Endodermal cell (in vitro differentiated cells): ENCODE data around the gene ITIH5. TPM values are rescaled to one million over a fixed set of nuclear protein-coding genes. Genes with fewer than 3 reads are reported as not detected.

ENCODE experiments used
- DNase-seq: peaks from one replicate; pipeline ENCODE4 v3.0.0-alpha.2; 2017
- H3K27ac ChIP-seq: 2 replicates; pipeline ENCODE4 v1.5.1; 2013; ENCODE audit warnings: mild to moderate bottlenecking, low read depth, low read length, moderate library complexity
- H3K27me3 ChIP-seq: 2 replicates; pipeline ENCODE4 v1.6.1; 2013; ENCODE audit warnings: mild to moderate bottlenecking, low read length, moderate library complexity; ENCODE audit not compliant: insufficient read depth, control insufficient read depth, poor library complexity, severe bottlenecking
- H3K36me3 ChIP-seq: 2 replicates; pipeline ENCODE4 v1.7.0; 2013; ENCODE audit warnings: mild to moderate bottlenecking, low read length, moderate library complexity; ENCODE audit not compliant: control insufficient read depth, insufficient read depth
- H3K4me1 ChIP-seq: one replicate; pipeline ENCODE4 v1.7.0; 2013; ENCODE audit warnings: low read length; ENCODE audit not compliant: control insufficient read depth, insufficient read depth
- H3K4me3 ChIP-seq: 2 replicates; pipeline ENCODE4 v1.5.1; 2013; ENCODE audit warnings: mild to moderate bottlenecking, low read length, moderate library complexity
- H3K9ac ChIP-seq: 2 replicates; pipeline ENCODE4 v1.6.1; 2013; ENCODE audit warnings: mild to moderate bottlenecking, low read length, moderate library complexity; ENCODE audit not compliant: poor library complexity, severe bottlenecking; ENCODE audit errors: extremely low read depth
- H3K9me3 ChIP-seq: 2 replicates; pipeline ENCODE4 v1.6.1; 2013; ENCODE audit warnings: mild to moderate bottlenecking, low read length, moderate library complexity; ENCODE audit not compliant: control insufficient read depth
- H3K27ac Mint-ChIP-seq: 2 replicates; pipeline ENCODE4 v1.8.0; 2020; ENCODE audit warnings: mixed read lengths
- H3K27me3 Mint-ChIP-seq: 2 replicates; pipeline ENCODE4 v1.8.0; 2021; ENCODE audit warnings: mild to moderate bottlenecking, mixed read lengths; ENCODE audit not compliant: insufficient read depth
- H3K36me3 Mint-ChIP-seq: 2 replicates; pipeline ENCODE4 v1.8.0; 2020; ENCODE audit warnings: low read depth, mixed read lengths
- H3K4me1 Mint-ChIP-seq: 2 replicates; pipeline ENCODE4 v1.8.0; 2020; ENCODE audit warnings: mixed read lengths
- H3K4me3 Mint-ChIP-seq: 2 replicates; pipeline ENCODE4 v1.8.0; 2020; ENCODE audit warnings: mild to moderate bottlenecking, moderate library complexity, mixed read lengths
- H3K9me3 Mint-ChIP-seq: 2 replicates; pipeline ENCODE4 v1.8.0; 2020; ENCODE audit warnings: mild to moderate bottlenecking, mixed read lengths
- WGBS, 2 experiments: methylation state at CpG; one replicate each; pipeline versions ENCODE4 v1.1.5 to v1.1.7; 2013; ENCODE audit warnings: missing lambda C conversion rate in 2 of 2, mixed read lengths in 1 of 2; ENCODE audit not compliant: insufficient coverage in 1 of 2, insufficient read length in 1 of 2; 5-methylcytosine and 5-hydroxymethylcytosine counted together
- total RNA-seq, 2 donors: library from RNA; stranded (reverse); fragmentation: NEBNext Ultra II Directional in 1 of 2; extraction: Animal tissue kit (Norgen Biotek cat#: 25700) in 1 of 2; gene quantifications; 2 replicates in 1 of 2; 3 replicates in 1 of 2; pipeline ENCODE4 v1.2.1, GENCODE V29; 2021
- TF ChIP-seq, protein P1 (sequence below): fragments of 200-600 bp; sonication (generic); conservative IDR thresholded peaks from 2 replicates; pipeline ENCODE4 v1.5.0; 2021; ENCODE audit warnings: antibody characterized with exemption, mild to moderate bottlenecking

ITIH5 gene
- total RNA-seq, 2 donors from 2014 or later: 2.9 to 5.3 TPM

DNA sequence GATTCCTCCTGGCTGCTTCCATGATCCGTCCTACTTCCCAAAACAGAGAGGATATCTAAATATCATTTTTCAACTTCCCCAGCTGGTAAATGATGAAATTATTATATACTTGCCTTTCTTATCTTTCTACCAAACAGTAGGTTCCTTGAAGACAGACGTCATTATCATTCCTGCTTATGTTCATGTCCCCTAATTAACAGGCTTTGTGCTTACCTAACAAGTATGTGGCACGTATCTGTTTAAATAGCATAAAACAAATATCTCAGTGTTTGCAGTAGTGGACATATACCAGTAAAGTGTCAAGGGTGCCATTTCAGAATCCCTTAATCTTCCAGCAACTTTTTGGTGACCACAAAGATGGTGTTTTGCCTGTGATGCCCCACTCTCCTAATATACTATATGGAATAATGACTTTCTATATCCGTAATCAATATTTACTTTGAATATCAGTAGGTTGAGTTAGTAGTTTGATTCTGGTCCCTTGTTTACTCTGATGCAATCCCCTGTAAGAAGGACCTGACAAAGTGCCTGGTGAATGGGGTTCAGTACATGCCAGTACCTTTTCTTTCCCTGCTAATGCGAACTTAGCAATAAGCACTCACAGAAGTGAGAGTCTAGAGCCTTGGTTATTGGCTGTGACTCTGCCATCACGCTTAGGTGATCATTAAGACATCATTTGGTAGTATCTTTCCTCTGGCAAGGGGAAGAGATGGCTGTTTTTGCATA lies 124.4 kb downstream of the ITIH5 start:
- Histone ChIP-seq H3K4me3 (peak overlapping the region; percentile 48), H3K27ac (no peak overlapping the region), H3K9me3 (no peaks in the 10 kb centered on the region), H3K27me3 (no peaks in the 10 kb centered on the region), H3K4me1 (peaks cover 29% of the 10 kb centered on the region), H3K9ac (no peak overlapping the region), H3K36me3 (no peaks in the 10 kb centered on the region)
- Mint-ChIP-seq H3K36me3 (peaks cover 5% of the 10 kb centered on the region), H3K4me1 (peaks cover 44% of the 10 kb centered on the region), H3K4me3 (peak overlapping the region; percentile 33), H3K9me3 (no peaks in the 10 kb centered on the region), H3K27me3 (peaks cover 1% of the 10 kb centered on the region), H3K27ac (peak overlapping the region; percentile 96)
- DNase-seq: no peak
- TF ChIP-seq, protein P1, sequence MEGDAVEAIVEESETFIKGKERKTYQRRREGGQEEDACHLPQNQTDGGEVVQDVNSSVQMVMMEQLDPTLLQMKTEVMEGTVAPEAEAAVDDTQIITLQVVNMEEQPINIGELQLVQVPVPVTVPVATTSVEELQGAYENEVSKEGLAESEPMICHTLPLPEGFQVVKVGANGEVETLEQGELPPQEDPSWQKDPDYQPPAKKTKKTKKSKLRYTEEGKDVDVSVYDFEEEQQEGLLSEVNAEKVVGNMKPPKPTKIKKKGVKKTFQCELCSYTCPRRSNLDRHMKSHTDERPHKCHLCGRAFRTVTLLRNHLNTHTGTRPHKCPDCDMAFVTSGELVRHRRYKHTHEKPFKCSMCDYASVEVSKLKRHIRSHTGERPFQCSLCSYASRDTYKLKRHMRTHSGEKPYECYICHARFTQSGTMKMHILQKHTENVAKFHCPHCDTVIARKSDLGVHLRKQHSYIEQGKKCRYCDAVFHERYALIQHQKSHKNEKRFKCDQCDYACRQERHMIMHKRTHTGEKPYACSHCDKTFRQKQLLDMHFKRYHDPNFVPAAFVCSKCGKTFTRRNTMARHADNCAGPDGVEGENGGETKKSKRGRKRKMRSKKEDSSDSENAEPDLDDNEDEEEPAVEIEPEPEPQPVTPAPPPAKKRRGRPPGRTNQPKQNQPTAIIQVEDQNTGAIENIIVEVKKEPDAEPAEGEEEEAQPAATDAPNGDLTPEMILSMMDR: no peak
- WGBS, 2 experiments: 82 to 100% methylated on average over 2 to 5 of the region's 6 CpGs

DNA sequence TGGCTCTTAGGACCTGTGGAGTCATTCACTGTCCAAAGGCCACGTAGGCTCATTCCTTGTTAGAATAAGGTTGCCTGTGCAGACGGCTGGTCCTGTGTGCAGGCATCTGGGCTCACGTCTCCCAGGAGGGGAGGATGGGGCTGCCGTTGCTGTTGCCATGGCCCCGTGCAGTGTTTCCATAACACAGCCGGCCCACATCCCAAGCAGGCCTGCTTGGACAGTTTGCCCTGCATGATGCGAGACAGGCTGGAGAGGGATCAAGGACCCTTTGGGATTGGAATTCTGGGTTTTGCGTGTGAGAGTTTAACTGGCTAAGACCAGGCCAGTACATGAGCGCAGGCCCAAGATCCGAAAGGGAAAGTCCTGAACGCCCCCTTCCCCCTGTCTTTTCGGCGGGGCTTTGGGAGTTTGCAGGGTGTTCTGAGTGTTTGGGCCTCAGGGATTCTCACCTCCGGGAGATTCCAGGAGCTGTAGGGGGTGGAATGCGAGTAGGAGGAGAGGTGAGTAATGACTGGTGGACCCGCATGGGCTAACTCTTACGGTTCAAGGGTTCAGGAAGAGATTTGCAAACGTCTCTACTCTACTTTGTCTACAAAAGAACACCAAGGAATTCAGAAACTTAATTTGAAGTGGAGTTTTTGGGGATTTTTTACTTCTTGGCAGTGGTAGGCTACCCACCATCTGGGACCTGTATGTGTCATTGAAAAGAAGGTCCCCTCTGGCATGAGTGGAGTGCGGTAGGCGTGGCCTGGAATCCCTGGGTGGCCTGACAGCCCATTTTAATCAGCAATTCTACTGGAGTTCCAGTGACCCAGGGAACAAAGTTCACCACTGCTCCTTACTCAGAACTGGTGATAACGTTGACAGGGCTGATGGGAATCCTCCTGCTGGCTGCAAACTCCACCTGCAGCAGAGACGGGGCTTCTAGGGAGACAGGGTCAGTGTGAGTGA lies 125.4 kb downstream of the ITIH5 start:
- Mint-ChIP-seq H3K27me3 (peaks cover 1% of the 10 kb centered on the region), H3K9me3 (no peaks in the 10 kb centered on the region), H3K36me3 (peaks cover 5% of the 10 kb centered on the region), H3K4me3 (peak overlapping the region; percentile 33), H3K4me1 (peaks cover 42% of the 10 kb centered on the region), H3K27ac (peak overlapping the region; percentile 96)
- H3K36me3 ChIP-seq: no peaks in the 10 kb centered on the region
- H3K4me3 ChIP-seq: peak overlapping the region; percentile 48
- DNase-seq: peak; percentile 89
- 36 to 44% methylated on average over 9 to 22 of the region's 22 CpGs for WGBS, 2 experiments
- peak overlapping the region; percentile 72 for H3K27ac ChIP-seq
- no peaks in the 10 kb centered on the region for H3K27me3 ChIP-seq
- TF ChIP-seq, protein P1: peak; percentile 73
- peak overlapping the region; percentile 73 for H3K9ac ChIP-seq
- peaks cover 29% of the 10 kb centered on the region for H3K4me1 ChIP-seq
- H3K9me3 ChIP-seq: no peaks in the 10 kb centered on the region

DNA sequence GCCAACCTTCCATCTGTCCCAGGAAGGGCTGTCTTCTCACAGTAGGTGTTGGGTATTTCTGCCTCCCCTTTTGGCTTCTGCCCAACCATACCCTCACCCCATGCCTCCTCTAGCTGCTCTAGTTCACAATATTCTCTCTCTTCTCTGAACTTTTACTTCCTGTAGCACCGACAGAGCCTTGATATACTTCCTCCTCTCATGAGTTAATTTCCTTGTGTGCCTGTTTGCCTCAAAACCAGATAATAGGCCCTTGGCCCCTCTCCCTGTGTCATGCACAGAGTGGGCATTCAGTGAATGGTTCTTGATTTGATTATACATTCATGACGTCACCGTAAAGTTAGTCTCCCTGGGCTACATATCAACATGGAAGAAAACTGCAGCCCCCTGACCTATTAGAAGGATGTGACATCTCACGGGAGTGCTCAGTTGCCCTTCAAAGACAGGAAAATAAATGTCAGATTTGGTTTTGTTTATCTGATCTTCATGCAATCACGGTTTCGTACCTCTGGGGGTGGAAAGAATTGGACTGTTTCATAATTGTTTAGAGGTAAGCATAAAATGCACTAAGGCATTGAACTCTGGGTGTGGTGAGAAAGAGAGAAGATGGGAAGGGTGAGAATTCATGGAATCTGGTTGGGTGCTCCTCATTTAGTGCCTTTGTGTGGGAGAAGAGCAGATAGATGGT lies 127.7 kb downstream of the ITIH5 start:
- TF ChIP-seq, protein P1: no peak
- Mint-ChIP-seq H3K4me3 (no peak overlapping the region), H3K9me3 (no peaks in the 10 kb centered on the region), H3K36me3 (peaks cover 5% of the 10 kb centered on the region), H3K27me3 (no peaks in the 10 kb centered on the region), H3K27ac (no peak overlapping the region), H3K4me1 (peaks cover 46% of the 10 kb centered on the region)
- Histone ChIP-seq H3K27ac (no peak overlapping the region), H3K9me3 (no peaks in the 10 kb centered on the region), H3K4me1 (peaks cover 29% of the 10 kb centered on the region), H3K4me3 (no peak overlapping the region), H3K36me3 (no peaks in the 10 kb centered on the region), H3K27me3 (no peaks in the 10 kb centered on the region), H3K9ac (no peak overlapping the region)
- no peak for DNase-seq
- WGBS, 2 experiments: 93 to 98% methylated on average over 4 to 6 of the region's 6 CpGs
